Activated CD4-positive, alpha-beta T cell treated with anti-CD3 and anti-CD28 coated beads for 4 hours (primary cell): ENCODE measurements around the gene NR6A1.

Source experiments
- DNase-seq, 2 donors: peaks; one replicate each; pipeline ENCODE4 v3.0.0-alpha.2; 2020

The NR6A1 gene

DNA sequence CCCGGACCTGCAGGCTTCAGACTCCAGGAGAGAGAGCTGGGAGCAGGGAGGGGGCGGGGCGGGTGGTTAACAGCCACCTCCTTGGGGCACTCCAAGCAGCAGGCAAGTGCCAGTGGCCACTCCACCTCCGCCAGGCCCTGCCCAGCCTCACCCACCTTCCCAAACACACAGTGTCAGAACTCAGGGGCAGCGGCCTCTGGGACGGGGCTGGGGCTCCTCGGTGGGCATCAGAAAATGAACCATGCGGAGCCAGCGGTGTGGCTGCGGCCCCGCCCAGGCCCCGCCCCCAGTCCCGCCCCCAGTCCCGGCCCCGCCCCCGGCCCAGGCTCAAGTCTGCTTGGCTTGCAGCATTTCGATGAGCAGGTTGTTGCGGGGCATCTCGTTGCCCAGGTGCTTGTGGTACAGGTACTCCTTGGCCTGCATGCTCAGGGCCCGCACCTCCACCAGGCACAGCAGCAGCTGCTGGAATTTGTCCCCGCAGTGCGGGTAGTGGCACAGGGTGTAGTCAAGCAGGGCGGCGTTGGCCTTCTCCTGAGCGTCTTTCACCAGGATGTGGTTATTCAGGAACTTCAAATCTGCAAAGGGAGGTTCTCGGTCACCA lies 288.6 kb downstream of the NR6A1 start:
- no peak for DNase-seq

DNA sequence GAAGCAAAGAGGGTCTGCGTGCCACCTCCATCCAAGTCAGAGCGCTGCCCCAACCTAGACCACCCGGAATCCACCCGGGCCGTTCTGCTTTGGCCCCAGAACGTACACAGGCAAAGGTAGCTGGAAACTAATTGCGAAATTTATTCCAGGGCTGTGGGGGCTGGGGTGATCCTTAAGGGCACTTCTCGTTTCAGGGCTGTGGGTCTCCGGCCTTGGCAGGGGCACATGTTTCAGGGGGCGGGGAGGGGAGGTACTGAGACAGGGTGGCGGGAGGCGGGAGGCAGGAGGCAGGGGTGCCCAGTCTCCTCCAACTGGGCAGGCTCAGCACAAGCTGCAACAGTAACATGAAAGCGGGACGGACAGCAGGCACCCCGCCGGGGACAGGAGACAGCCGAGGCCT lies 290.0 kb downstream of the NR6A1 start:
- no peak for DNase-seq

DNA sequence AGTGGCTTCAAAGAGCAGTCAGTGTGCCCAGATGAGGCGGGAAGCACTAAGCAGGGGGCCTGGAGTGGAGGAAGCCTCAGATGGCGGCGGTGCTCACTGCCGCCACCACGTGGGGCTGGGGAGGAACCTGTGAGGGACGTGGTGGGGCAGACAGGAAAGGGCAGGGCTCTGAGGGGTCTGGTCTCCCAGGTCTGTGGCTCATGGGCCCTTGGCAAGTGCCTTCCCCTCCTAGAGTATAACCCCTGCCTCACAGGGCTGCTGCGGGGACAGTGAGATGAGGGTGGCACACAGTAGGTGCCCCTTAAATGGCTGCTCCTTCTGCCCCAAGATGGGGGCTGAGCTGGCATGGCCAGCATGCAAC lies 290.5 kb downstream of the NR6A1 start:
- no peak for DNase-seq

DNA sequence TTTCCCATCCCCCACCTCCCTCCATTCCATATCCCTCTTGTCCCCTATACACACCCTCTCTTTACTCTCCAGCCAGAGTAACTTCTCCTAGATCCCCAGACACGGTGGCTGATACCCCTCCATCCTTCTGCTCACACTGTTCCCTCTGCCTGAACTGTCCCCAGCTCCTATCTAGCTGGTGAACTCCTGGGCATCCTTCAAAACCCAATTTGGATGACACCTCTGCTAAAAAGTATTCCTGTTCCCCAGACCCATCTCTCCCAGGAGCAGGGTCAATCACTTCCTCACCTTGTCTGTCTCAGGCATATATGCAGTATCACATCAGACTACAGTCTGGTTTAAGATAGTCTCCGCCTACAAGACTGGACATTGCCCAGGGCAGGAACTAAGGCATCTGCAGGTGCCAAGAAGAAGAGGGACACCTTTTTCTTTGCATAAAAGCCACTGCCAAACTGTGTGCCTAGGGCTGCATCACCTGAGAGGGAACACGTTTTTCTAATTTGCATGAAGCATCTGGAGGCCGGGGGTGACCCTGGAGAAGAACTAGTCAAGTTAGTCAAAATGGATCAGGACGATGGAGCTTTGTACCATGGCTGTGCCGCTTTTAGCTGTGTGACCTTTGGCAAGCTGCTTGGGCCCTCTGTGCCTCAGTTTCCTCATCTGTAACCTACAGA lies 291.0 kb downstream of the NR6A1 start:
- DNase-seq: no peak

DNA sequence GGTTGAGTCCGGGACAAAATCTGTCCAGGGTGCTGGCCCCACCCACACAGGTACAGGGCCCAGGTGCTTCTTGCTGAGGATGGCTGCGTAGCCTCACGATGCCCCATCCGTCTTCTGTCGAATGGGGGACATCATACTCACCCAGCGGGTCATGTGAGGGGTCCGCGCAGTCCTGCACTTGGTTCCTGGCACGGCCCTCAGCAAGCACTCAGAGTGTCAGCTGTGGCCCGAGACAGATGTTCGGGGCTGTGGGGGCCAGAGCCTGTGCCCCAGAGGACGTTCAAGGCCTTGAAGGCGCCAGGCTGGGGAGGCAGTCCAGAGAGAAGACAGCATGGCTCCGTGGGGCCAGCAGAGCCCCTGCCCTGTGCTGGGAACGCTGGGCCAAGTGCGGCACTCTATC lies 291.7 kb downstream of the NR6A1 start:
- no peak for DNase-seq

DNA sequence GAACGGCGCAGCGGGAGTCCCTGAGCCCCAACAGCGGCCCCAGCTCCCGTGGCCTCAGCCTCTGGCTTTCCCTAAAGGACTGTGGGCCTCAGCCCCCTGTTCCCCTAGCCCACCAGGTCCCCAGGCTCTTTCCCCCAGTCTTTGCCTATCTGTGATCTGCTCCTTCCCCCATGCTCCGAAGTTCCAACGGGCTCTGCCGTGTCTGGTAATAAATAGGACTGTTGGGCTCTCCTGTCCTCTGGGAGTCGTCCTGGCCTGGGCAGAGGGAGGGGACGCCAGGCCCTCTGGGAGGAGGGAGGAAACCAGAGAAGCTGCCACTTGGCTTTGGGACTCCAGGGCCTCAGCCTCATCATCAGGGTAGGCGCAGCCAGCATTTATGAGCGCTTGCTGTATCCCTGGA lies 292.8 kb downstream of the NR6A1 start:
- DNase-seq: no peak

DNA sequence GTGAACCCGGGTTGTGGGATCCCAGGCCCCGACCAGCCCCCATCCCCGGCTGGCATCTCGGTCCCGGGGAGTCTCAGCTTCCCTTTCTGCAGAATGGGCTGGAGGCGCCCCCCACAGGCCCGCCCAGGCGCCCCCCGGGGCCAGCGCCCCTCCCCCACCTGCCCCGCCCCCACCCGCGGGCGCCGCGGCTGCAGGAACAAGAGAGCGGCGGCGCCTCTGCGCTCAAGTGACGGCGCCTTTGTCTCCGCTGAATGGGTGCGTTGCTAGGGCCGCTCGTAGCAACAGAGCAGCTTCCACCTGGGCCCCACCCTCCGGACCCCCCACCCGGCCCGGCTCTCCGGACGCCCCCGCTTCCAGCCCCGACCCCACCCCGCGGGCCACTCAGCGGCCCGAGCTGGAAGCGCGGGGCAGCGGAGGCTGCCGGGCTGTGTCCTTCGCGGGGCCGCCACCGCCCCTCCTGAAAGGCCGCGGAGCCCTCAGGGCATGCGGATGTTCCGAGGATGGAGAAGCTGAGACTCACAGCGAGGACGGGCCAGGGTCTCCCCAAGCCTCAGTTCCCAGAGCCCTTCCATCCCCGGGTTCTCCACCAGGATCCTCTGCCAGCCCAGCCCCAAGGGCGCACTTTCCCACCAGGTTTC lies 293.3 kb downstream of the NR6A1 start:
- DNase-seq: no peak

DNA sequence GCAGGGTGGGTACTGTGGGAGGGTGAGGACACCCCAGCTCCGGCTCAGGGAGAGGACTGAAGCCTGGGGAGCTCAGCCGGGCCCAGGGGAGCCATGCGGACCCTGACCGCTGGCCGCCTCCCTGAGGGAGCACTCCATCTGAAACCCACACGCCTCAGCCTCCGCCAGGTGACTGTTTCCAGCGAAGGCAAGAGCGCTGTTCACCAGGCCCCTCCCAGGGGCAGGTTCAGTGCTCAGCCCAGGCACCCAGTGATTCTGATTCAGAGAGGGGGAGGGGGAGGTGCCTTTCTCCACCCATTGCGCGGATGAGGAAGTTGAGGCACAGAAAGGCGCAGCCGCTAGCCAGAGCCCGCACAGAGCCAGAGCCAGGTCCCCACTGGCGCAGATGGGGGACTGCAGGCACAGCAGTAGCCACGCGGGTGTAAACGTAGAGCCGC lies 293.9 kb downstream of the NR6A1 start:
- no peak for DNase-seq

DNA sequence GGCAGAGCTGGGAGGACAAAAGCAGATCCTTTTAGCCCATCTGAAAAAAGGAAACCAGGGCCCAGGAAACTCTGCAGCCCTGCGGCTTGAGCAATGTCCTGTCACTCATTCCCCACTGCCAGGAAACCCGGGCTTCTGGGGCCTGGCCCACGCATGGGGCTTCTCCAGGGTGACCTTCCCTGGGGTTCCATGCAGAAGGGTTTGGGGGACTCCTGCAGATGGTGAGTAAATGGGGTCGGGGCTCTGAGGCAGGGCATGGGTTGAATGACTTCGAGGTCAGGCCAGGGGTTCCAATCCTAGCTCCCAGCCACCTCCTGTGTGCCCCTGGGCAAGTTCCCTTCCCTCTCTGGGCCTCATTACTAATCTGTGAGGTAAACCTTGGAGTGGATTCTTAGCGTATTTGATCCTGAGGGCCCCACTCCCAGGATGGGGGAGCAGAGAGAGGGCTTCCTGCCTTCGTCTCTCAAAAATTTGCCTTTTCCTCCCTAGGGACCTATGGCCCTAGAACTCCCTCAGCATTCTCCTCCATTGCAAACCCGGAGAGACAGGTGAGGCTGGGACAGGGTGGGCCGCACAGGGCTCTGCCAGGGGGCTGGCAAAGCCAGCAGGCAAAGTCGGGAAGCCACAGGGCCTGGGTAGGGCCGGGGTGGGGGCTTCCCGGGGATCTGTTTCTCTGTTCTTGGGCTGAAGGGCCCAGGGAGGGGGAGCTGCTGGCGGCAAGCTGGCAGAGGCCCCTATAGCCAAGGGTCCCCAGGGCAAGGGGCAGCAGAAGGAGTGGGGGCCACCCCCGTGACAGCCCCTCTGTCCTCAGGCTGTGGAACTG lies 295.0 kb downstream of the NR6A1 start:
- no peak for DNase-seq

DNA sequence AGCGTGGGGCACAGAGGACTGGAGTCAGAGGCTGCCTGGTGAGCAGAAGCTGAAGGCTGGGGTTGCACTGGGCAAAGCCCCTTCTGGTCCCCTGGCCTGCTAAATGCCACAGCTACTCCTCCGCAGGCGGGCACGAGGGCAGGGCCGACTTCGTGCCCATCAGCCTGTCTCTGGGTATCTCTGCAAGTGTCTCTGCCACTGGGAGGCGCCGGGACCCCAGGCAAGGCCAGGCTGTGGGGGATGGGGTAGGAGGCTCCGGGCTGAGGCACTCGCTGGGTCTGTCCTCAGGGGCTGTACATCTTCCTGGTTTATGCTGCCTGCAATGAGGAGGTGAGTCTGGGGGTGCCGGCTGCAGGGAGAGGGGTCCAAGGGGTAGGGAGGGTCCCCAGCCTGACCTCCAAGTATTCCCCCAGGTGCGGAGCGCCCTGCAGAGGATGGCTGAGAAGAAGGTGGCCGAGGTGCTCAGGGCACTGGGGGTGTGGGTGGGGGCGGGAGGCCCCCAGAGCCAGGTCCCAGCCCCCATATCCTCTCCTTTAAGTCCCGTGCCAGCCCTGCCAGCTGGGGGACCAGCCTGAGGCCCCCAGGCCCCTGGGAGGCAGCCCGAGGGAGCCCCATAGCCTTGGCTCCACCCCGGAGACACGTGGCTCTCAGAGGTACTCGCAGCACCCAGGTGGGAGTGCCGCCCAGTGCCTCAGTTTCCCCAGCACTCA lies 295.8 kb downstream of the NR6A1 start:
- DNase-seq: no peak

DNA sequence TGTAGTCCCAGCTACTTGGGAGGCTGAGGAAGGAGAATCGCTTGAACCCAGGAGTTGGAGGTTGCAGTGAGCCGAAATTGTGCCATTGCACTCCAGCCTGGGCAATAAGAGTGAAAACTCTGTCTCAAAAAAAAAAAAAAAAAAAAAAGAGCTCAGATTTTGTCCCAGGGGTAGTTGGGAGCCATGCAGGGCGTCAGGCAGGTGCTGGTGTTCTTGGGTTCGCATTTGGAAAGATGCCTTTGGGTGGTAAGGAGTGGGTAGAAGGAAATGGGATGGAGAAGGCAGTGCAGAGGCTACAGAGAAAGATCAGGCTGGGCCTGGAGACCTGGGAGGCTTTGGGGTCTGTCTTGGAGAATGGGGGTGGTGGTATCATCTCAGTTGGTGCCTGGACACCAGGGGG lies 297.0 kb downstream of the NR6A1 start:
- no peak for DNase-seq

DNA sequence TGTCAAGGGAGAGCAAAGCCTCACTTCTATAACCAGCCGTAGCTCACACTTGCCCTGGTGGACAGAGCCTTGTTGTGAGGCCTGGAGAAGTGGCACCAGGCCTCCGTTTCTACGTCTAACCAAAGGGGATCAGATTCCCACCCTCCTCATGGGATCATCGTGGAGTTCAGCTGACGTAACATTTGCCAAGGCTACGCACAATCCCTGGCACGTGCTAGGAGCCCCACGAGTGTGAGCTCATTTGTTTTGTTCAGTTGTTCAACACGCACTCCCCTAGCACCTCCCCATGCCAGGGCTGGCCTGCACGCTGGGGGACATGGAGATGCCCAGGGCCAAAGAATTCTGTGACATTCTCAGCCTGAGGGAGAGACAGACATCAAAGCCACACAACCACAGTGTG lies 297.8 kb downstream of the NR6A1 start:
- DNase-seq: no peak

DNA sequence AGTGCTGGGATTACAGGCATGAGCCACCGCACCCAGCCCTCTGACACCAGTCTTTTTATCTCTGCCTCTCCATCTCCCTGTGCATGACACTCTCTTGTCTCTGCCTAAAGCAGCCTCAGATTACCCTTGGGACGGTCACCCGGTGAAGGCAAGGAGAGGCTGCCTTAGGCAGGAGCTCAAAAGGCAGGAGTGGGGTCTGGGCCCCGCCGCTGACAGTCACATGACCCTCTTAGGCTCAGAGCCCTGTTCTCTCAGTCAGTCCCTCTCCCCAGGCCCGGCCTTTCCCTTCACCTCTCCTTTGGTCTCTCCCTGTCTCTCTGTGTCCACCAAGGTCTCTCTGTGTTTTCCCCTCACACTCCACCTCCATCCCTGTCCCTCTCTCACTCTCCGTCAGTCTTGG lies 298.3 kb downstream of the NR6A1 start:
- DNase-seq: no peak

DNA sequence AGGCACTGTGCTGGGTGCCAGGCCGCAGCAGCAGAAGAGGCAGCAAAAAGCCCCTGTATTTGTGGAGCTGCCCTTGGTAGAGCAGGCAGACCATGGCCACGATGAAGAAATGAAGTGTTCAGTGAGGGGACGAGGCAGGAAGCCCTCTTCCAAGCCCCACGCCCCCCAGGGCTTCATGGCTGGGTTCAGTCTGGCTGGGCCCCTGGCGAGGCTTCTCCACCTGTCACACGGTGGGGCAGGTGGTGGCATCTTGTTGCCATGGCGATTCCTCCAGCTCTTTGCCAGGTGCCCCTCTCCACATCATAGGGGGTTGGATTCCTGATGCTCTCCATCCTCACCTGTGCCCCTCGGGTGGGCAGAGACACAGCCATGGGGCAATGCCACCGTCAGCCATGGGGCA lies 299.4 kb downstream of the NR6A1 start:
- DNase-seq: no peak

DNA sequence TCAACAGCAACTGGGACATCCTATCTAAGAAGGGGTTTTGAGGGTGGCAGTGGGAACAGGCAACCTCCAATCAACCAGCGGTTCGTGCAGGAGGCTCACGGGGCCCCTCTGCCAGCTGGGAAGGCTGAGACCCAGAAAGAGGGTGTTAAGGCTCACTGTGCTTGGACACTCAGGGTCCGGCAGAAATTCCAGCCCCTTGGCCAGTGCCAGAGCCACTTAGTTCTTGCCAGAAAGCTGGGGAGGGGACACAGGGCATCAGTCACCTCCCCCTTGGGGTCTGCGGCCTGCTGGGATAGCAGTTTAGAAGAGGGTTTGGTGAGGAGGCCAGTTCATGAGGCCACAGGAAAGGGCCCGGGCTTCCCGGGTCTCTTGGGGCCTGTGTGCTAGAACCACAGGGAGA lies 300.4 kb downstream of the NR6A1 start:
- DNase-seq: no peak

DNA sequence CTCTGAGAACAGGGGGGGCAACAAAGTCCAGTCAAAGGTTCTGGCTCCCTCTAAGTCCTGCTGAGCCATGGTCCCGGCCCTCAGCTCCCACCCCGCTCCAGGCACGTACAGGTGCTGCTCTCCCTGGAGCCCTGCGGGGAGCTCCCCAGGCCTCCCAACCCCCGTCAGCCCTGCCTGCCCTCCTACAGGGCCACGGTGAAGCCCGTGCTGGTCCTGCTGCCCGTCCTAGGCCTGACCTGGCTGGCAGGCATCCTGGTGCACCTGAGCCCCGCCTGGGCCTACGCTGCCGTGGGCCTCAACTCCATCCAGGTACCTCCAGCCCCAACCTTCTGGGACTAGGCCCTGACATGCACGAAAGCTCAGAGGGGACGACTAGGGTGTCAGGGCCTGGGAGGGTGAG lies 300.8 kb downstream of the NR6A1 start:
- no peak for DNase-seq

DNA sequence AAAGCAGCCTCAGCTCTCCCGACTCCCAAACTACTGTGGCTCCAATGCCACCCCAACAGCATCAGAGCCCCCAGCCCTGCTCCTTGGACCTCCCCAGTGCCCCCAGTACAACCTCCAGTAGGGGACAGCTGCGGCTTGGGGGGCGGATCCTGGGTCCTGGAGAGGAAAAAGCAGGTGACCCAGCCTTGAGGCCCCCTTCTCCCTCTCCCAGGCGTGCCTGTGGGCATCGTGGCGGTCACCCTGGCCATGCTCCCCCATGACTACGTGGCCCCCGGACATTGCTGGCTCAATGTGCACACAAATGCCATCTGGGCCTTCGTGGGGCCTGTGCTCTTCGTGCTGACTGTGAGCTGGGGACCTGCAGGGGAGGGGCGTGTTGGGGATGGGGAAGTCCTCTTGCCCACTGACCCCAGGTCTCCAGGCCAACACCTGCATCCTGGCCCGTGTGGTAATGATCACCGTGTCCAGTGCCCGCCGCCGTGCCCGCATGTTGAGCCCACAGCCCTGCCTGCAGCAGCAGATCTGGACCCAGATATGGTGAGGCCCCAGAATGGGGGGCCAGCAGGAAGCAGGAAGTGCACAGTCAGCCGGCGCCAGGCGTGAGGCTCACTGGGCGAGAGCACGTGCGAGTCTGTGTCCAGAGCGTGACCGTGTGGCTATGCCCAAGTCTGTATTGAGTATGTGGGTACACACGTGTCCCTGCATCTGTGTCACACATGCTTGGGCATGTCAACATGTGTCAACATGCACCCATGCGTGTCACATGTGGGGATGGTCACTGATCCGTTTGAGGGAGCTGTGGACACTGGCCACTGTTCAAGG lies 301.9 kb downstream of the NR6A1 start:
- no peak for DNase-seq

DNA sequence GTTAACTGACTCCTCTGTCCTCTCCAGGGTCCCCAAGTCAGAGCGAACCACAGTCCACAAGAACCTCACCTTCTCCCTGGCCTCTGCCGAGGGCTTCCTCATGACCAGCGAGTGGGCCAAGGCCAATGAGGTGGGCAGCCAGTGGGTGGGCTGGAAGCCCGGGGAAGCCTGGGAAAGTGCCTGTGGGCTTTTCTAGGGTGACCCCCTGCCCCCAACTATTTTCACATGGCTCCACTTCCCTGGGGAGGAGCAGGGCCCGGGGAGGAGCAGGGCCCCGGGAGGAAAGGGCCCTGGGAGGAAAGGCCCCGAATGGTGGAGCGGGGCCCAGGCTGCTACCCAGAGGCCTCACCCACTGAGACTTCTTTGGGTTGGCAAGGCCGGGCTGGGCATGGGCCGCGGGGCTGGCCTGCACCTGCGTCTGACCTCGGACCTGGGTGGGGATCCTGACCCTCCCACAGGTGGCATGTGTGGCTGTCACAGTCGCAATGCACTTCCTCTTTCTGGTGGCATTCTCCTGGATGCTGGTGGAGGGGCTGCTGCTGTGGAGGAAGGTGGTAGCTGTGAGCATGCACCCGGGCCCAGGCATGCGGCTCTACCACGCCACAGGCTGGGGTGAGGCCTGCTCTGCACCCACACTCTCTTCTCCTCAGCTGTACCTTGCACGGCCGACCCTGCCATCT lies 302.9 kb downstream of the NR6A1 start:
- no peak for DNase-seq

DNA sequence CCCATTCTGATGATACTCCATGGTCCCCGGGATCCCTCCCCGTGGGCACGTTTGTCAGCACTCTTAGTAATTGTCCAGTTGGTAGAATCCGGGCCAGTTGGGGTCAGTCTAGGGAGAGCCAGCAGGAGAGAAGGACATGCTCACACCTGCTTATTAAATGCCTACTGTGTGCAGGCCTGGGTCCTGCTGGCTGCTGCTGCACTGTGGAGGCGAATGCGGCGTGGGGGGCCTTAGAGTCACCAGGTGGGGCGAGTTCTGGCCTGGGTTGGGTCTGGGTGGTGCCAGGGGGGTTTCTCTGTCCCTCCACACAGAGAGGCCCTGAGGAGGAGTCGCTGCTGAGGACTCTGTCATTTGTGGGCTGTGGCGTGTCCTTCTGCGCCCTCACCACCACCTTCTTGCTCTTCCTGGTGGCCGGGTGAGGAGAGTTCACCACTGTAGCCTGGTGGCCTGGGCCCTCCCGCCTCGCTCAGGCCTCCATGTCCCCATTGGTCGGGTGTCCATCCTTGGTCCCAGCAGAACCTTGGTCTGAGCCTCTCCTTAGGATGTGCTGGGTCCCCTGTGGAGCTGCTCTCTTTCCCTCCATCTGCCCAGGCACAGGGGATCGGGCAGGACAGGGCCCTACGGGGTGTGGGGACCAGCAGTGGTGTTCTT lies 303.6 kb downstream of the NR6A1 start:
- DNase-seq: no peak
